CD4-positive, alpha-beta T cell treated with Interleukin-21 for 1 hour (primary cell): Measurements from ENCODE around the gene PIKFYVE.
"Not testable (repeated sequence)": the region's sequence is repeated elsewhere in the genome, so short reads cannot be mapped to it uniquely, and the experiment has no call there.

ENCODE experiments used
- DNase-seq: peaks from one replicate; pipeline ENCODE4 v3.0.0-alpha.2; 2020

The PIKFYVE gene

GRCh38 chr2:208366215-208367127, 100.4 kb downstream of the PIKFYVE start:
- no peak for DNase-seq

DNA sequence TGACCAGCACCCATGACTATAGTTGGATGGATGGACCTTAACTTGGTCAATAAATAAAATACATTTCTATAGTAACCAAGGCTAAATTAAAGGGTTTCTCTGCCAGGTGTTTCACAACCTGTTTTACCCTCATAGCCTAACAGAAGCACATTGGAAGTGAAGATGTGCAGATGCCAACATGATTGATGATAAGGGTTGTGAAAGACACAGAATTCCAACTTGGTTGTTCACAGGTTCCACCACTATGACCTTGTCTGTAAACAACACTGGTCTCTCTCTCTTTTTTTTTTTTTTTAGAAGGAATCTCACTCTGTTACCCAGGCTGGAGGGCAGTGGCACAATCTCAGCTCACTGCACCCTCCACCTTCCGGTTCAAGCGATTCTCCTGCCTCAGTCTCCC, 103.0 kb downstream of the PIKFYVE start:
- no peak for DNase-seq

- no peak for DNase-seq
These were observed 105.0 kb downstream of the PIKFYVE start for GRCh38 chr2:208370881-208371633.

- DNase-seq, result no peak
These were observed 105.5 kb downstream of the PIKFYVE start for GRCh38 chr2:208371634-208371935.

- peak; percentile 41 for DNase-seq
These were observed 107.5 kb downstream of the PIKFYVE start for GRCh38 chr2:208373460-208374089.

DNA sequence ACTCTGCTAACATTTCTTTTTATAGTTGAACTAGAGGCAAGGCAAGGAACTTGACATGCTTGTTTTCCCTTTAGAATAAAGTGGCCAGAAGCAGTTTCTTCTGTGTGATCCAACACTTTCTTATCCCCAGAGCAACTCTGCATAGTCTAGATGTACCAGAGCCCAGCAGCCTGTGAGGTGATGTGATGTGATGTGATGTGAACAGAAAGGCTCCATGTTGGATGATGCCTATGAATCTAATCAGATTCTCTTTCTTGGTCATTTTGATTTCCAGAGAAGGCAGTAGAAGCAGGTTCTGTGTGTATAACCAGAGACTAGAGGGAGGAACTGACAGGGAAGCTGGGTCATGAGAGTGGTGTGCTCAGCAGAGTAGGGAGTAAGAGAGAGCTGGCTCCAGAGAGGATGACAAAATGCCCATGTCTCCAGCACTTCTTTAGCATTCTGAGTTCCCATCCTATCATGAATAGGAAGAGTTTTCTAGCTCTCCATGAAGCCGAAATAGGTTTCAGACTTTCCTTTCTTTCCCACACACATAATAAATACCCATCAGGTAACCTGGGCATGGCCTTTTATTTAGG, 109.5 kb downstream of the PIKFYVE start:
- DNase-seq, result no peak

DNA sequence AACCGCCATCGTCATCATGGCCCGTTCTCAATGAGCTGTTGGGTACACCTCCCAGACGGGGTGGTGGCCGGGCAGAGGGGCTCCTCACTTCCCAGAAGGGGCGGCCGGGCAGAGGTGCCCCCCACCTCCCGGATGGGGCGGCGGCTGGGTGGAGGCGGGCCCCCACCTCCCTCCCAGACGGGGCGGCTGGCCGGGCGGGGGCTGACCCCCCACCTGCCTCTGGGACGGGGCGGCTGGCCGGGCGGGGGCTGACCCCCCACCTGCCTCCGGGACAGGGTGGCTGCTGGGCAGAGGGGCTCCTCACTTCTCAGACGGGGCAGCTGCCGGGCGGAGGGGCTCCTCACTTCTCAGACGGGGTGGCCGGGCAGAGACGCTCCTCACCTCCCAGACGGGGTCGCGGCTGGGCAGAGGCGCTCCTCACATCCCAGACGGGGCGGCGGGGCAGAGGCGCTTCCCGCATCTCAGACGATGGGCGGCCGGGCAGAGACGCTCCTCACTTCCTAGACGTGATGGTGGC, 111.3 kb downstream of the PIKFYVE start:
- not testable (repeated sequence) for DNase-seq

- no peak for DNase-seq
These were observed 113.1 kb downstream of the PIKFYVE start for GRCh38 chr2:208379192-208379591.

GRCh38 chr2:208384637-208385036, 118.6 kb downstream of the PIKFYVE start:
- no peak for DNase-seq

DNA sequence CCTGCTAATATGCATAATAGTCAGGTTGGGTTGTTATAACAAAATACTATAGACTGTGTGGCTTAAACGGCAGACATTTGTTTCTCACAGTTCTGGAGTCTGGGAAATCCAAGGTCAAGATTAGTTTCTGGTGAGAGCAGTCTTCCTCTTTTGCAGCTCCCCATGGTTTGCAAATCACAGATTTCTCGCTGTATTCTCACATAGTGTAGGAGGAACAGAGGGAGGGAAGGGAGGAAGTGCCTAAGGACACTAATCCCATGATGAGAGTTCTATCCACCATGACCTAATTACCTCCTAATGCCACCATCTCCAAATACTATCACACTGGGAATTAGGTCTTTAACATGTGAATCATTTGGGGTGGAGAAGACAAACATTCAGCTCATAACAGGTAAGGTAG, 120.5 kb downstream of the PIKFYVE start:
- DNase-seq, result no peak

DNA sequence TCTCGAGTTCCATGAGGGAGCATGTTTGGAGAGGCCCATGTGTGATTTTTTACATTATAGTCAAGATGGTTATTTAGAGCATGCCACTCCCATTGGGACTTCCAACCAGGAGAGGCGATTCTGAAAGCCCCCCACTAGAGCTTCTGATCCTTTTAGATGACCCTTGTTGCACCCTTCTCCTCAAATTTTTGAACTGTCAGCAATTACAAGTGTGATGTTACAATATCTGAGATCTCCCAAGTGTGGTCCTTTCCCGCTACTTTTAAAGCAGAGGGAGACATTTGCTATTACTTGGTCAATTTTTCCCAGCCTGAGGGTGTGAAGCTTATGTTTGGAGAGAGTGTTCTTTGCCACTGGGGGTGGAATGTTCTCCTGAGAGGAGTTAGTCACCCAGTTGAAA, 123.9 kb downstream of the PIKFYVE start:
- DNase-seq, result no peak

GRCh38 chr2:208392300-208392699, 126.2 kb downstream of the PIKFYVE start:
- no peak for DNase-seq

DNA sequence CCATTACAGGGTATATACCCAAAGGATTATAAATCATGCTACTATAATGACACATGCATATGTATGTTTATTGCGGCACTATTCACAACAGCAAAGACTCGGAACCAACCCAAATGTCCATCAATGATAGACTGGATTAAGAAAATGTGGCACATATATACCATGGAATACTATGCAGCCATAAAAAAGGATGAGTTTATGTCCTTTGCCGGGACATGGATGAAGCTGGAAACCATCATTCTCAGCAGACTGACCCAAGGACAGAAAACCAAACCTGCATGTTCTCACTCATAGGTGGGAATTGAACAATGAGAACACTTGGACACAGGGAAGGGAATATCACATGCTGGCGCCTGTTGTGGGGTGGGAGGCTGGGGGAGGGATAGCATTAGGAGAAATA, 130.7 kb downstream of the PIKFYVE start:
- not testable (repeated sequence) for DNase-seq

DNA sequence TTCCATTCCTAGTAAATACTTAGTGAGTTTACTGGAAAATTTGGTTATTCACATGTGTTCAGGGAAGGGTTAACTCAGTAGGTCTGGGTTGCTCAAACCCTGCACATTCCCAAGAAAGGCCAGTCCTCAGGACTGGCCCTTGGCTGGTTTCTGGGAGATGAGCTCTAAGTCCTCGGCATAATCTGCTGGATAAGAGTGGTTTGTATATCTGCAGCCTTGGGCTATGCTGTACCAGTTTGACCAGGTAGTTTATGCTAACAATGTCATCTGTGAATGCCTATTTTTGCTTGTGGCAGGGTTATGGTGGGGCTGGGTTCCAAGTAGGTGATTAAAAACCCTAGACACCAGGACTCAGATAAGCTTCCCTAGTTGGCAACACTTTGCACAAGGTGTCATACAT, 133.1 kb downstream of the PIKFYVE start:
- DNase-seq, result no peak

DNA sequence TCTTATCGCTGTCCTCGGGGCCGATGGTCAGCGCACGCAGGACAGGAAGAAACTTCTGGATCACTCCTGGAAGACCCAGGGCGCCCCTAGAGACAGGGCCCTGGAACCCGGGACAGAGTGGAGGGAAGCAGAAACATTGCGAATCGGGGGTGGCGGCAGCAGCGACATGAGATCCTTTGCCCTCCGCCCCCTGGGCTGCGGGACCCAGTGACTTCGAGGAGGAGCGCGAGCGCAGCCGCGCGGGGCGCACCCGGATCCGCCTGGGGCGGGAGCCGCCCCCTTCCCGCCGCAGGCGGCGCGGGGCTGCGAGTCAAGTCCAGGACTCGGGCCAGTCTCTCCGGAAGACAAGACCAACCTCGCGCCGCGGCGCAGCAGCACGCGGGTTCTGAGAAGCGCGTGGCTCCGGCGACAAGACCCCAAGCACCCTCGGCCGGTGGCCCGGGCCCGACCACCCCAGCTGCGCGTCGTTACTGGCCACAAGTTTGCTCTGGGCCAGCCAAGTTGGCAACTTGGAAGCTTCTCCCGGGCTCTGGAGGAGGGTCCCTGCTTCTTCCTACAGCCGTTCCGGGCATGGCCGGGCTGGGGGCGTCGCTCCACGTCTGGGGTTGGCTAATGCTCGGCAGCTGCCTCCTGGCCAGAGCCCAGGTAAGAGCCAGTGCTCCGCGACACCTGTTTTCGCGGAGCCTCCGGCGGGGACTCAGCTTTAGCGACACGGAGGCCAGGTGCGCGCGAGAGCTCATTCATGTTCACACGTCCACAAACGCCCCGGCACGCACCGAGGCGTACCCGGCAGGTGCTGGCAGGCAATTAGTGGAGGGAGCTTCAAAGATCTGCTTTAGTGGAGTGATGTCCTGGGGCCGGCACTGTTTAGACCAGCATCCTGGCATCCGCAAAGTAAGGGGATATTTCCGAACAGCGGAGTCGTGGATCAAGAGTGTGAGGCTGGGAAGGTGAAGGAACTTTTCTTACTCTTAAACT, 140.7 kb downstream of the PIKFYVE start, which contains the start of gene PTH2R:
Gene PTH2R, plus strand, starts transcription at position 319 of the 978 bp plus-strand sequence. Its CDS starts 252 bp downstream, at position 571.
- DNase-seq, result no peak

- no peak for DNase-seq
These were observed 141.6 kb downstream of the PIKFYVE start for GRCh38 chr2:208407667-208408066.
